GOT3 (cell line): ENCODE measurements around the gene ZNF79.

Experiments
- DNase-seq: peaks from one replicate; lab custom pipeline; 2025; ENCODE audit warnings: mixed read lengths; lab: John Stamatoyannopoulos, UW

ZNF79 gene

GRCh38 chr9:127398275-127398647 lies 25.9 kb upstream of the ZNF79 start:
- DNase-seq = no peak

- no peak for DNase-seq
These were observed 25.3 kb upstream of the ZNF79 start for GRCh38 chr9:127398715-127399400.

- DNase-seq = no peak
These were observed 24.4 kb upstream of the ZNF79 start for GRCh38 chr9:127399736-127400269.

GRCh38 chr9:127402401-127403090 lies 21.6 kb upstream of the ZNF79 start:
- no peak for DNase-seq

- no peak for DNase-seq
These were observed 20.5 kb upstream of the ZNF79 start for GRCh38 chr9:127403507-127404192.

- no peak for DNase-seq
These were observed 19.6 kb upstream of the ZNF79 start for GRCh38 chr9:127404631-127405030.

- no peak for DNase-seq
These were observed 18.6 kb upstream of the ZNF79 start for GRCh38 chr9:127405344-127406125.

- no peak for DNase-seq
These were observed 17.2 kb upstream of the ZNF79 start for GRCh38 chr9:127406799-127407491.

GRCh38 chr9:127407492-127407843 lies 16.7 kb upstream of the ZNF79 start:
- DNase-seq = no peak

GRCh38 chr9:127411122-127411521 lies 13.1 kb upstream of the ZNF79 start:
- no peak for DNase-seq

- no peak for DNase-seq
These were observed 9.0 kb upstream of the ZNF79 start for GRCh38 chr9:127415141-127415540.

GRCh38 chr9:127415657-127416056 lies 8.5 kb upstream of the ZNF79 start:
- DNase-seq = no peak

- no peak for DNase-seq
These were observed 6.8 kb upstream of the ZNF79 start for GRCh38 chr9:127417131-127418036.

GRCh38 chr9:127418037-127418471 lies 6.1 kb upstream of the ZNF79 start:
- DNase-seq = no peak

- no peak for DNase-seq
These were observed 4.8 kb upstream of the ZNF79 start for GRCh38 chr9:127419348-127419747.

- no peak for DNase-seq
These were observed 3.1 kb upstream of the ZNF79 start for GRCh38 chr9:127421057-127421456.

GRCh38 chr9:127422133-127422782 lies 1.9 kb upstream of the ZNF79 start:
- DNase-seq = no peak

- no peak for DNase-seq
These were observed 1.4 kb upstream of the ZNF79 start for GRCh38 chr9:127422787-127423186.

GRCh38 chr9:127423476-127423933 lies 677 bp upstream of the ZNF79 start:
- DNase-seq = no peak

GRCh38 chr9:127424676-127424999 lies 456 bp downstream of the ZNF79 start:
- DNase-seq = no peak
